Esophagus muscularis mucosa (tissue), 4 donors: Measurements from ENCODE around the gene GABRR1. TPM values are rescaled to one million over a fixed set of nuclear protein-coding genes. Genes with fewer than 3 reads are reported as not detected.

Experiments
- DNase-seq: peaks from one replicate; pipeline ENCODE4 v3.0.0-alpha.2; 2017; ENCODE audit errors: extremely low spot score
- H3K27ac ChIP-seq, 4 donors: fragments of 200-600 bp; sonication (generic); replicated peaks in 1 of 4; 1 replicate in 3 of 4; 2 replicates in 1 of 4; pipeline ENCODE4 v1.5.1; 2016 to 2019; ENCODE audit warnings: mild to moderate bottlenecking in 1 of 4
- H3K27me3 ChIP-seq, 4 donors: fragments of 200-600 bp; sonication (generic); one replicate each; pipeline versions ENCODE4 v1.5.1 to v1.6.0; 2016 to 2019
- H3K36me3 ChIP-seq, 4 donors: fragments of 200-600 bp; sonication (generic); one replicate each; pipeline ENCODE4 v1.5.1; 2016 to 2019
- H3K4me1 ChIP-seq, 4 donors: fragments of 200-600 bp; sonication (generic); one replicate each; pipeline ENCODE4 v1.5.1; 2016 to 2019
- H3K4me3 ChIP-seq, 4 donors: fragments of 200-600 bp; sonication (generic); 1 replicate in 2 of 4; 2 replicates in 2 of 4; pipeline ENCODE4 v1.5.1; 2016 to 2019; ENCODE audit warnings: mild to moderate bottlenecking in 4 of 4, moderate library complexity in 1 of 4
- H3K9me3 ChIP-seq, 4 donors: fragments of 200-600 bp; sonication (generic); 1 replicate in 3 of 4; 2 replicates in 1 of 4; pipeline ENCODE4 v1.5.1; 2016 to 2019
- CTCF ChIP-seq, 3 experiments: fragments of 200-600 bp in 2 of 3; fragments of 450-650 bp in 1 of 3; sonication (generic) in 2 of 3; IDR thresholded peaks; one replicate each; pipeline ENCODE4 v1.5.1; 2017 to 2019; ENCODE audit warnings: antibody characterized with exemption in 3 of 3, mild to moderate bottlenecking in 2 of 3, moderate library complexity in 1 of 3
- EP300 ChIP-seq: sonication (generic); formaldehyde crosslinking; IDR thresholded peaks from one replicate; pipeline ENCODE4 v1.6.1; 2017; ENCODE audit warnings: antibody characterized with exemption
- POLR2A ChIP-seq: fragments of 450-650 bp; IDR thresholded peaks from one replicate; pipeline ENCODE4 v1.6.1; 2017; ENCODE audit warnings: antibody characterized with exemption, moderate library complexity, mild to moderate bottlenecking, low read depth
- POLR2AphosphoS5 ChIP-seq, 2 donors: sonication (generic); formaldehyde crosslinking; IDR thresholded peaks; one replicate each; pipeline ENCODE4 v1.6.1; 2017; ENCODE audit warnings: antibody characterized with exemption in 2 of 2
- WGBS: methylation state at CpG from one replicate; pipeline ENCODE4 v1.1.5; 2018; 5-methylcytosine and 5-hydroxymethylcytosine counted together
- intact Hi-C: fragments of 100-400 bp; cut with DNase I; formaldehyde crosslinking; loops from one replicate; pipeline ENCODE4 v1.15.1; 2023
- total RNA-seq, 4 donors: library from RNA; depleted of rRNA; stranded (reverse); fragments of >200 nt; gene quantifications; one replicate each; pipeline versions ENCODE4 v1.1.0 to v1.2.1, GENCODE V29; 2016

GABRR1 gene
- total RNA-seq, 4 donors from 2014 or later = 0.13 TPM; not detected in 3

- DNase-seq = no peak
- H3K36me3 ChIP-seq = no peaks in the 10 kb centered on the region
- TF ChIP-seq POLR2A (no peak), EP300 (no peak), POLR2AphosphoS5 (IDR thresholded peaks at IDR 0.05) (no peak), CTCF (IDR thresholded peaks at IDR 0.05) (no peak)
- H3K4me3 ChIP-seq = no peak overlapping the region
- no peaks in the 10 kb centered on the region for H3K27me3 ChIP-seq
- no peak overlapping the region for H3K27ac ChIP-seq
- peaks cover 0 to 23% (median 19%) of the 10 kb centered on the region in 4 donors for H3K9me3 ChIP-seq
- intact Hi-C loops = no loop called here
- no peaks in the 10 kb centered on the region for H3K4me1 ChIP-seq
- 79% methylated on average over 5 of the region's 5 CpGs for WGBS
These were observed 26.4 kb downstream of the GABRR1 start for GRCh38 chr6:89190741-89191140.

GRCh38 chr6:89187504-89187903, 29.7 kb downstream of the GABRR1 start:
- TF ChIP-seq POLR2AphosphoS5 (IDR thresholded peaks at IDR 0.05) (no peak), EP300 (no peak), POLR2A (no peak)
- Histone ChIP-seq H3K36me3 (no peaks in the 10 kb centered on the region), H3K27ac (no peak overlapping the region), H3K9me3 (no peaks in the 10 kb centered on the region), H3K4me1 (no peaks in the 10 kb centered on the region), H3K27me3 (no peaks in the 10 kb centered on the region), H3K4me3 (no peak overlapping the region)
- DNase-seq = no peak
- WGBS = 94% methylated on average over 5 of the region's 5 CpGs
- intact Hi-C loops = no loop called here

- H3K4me1 ChIP-seq = no peaks in the 10 kb centered on the region
- DNase-seq = no peak
- H3K36me3 ChIP-seq = no peaks in the 10 kb centered on the region
- no peak overlapping the region for H3K4me3 ChIP-seq
- H3K27me3 ChIP-seq = no peaks in the 10 kb centered on the region
- 92% methylated on average over 2 of the region's 2 CpGs for WGBS
- no peak overlapping the region for H3K27ac ChIP-seq
- intact Hi-C loops = no loop called here
- H3K9me3 ChIP-seq = no peaks in the 10 kb centered on the region
- TF ChIP-seq POLR2AphosphoS5 (IDR thresholded peaks at IDR 0.05) (no peak), CTCF (IDR thresholded peaks at IDR 0.05) (no peak), POLR2A (no peak)
These were observed 30.4 kb downstream of the GABRR1 start for GRCh38 chr6:89186762-89187161.

GRCh38 chr6:89184344-89184743, 32.8 kb downstream of the GABRR1 start:
- WGBS = 80% methylated on average over 9 of the region's 9 CpGs
- Histone ChIP-seq H3K27me3 (no peaks in the 10 kb centered on the region), H3K36me3 (no peaks in the 10 kb centered on the region), H3K9me3 (no peaks in the 10 kb centered on the region), H3K4me1 (no peaks in the 10 kb centered on the region), H3K4me3 (no peak overlapping the region), H3K27ac (no peak overlapping the region)
- TF ChIP-seq POLR2AphosphoS5 (IDR thresholded peaks at IDR 0.05) (no peak), CTCF (IDR thresholded peaks at IDR 0.05) (no peak), EP300 (no peak), POLR2A (no peak)
- intact Hi-C loops = no loop called here
- DNase-seq = no peak

- intact Hi-C loops = no loop called here
- Histone ChIP-seq H3K36me3 (no peaks in the 10 kb centered on the region), H3K27ac (no peak overlapping the region), H3K27me3 (no peaks in the 10 kb centered on the region), H3K4me1 (no peaks in the 10 kb centered on the region), H3K9me3 (no peaks in the 10 kb centered on the region), H3K4me3 (no peak overlapping the region)
- TF ChIP-seq EP300 (no peak), CTCF (IDR thresholded peaks at IDR 0.05) (no peak), POLR2AphosphoS5 (IDR thresholded peaks at IDR 0.05) (no peak), POLR2A (no peak)
- WGBS = 92% methylated on average over 2 of the region's 2 CpGs
- no peak for DNase-seq
These were observed 33.9 kb downstream of the GABRR1 start for GRCh38 chr6:89183294-89183693.
